Calu3 (cell line): ENCODE data around the gene PFKFB4. TPM values are rescaled to one million over a fixed set of nuclear protein-coding genes. Genes with fewer than 3 reads are reported as not detected.

Experiments
- BruUV-seq: library from RNA; stranded (reverse); fragments of 400-500 nt; replicated peaks from 2 replicates; lab custom pipeline; 2021; lab: Mats Ljungman, UMichigan
- CTCF ChIA-PET: fragments of 300-600 bp; sonication (Branson Sonifier 250); formaldehyde crosslinking; loops from one replicate; lab custom pipeline; 2022; ENCODE audit warnings: antibody characterized with exemption; lab: Charles Lee
- DNase-seq: peaks from one replicate; pipeline ENCODE4 v3.0.0; 2022
- H3K27ac Mint-ChIP-seq: one replicate; pipeline ENCODE4 v1.8.0; 2022; ENCODE audit warnings: mixed read lengths; ENCODE audit not compliant: unreplicated experiment
- H3K27me3 Mint-ChIP-seq: one replicate; pipeline ENCODE4 v1.8.0; 2022; ENCODE audit warnings: mixed read lengths; ENCODE audit not compliant: unreplicated experiment
- H3K36me3 Mint-ChIP-seq: one replicate; pipeline ENCODE4 v1.8.0; 2022; ENCODE audit warnings: mild to moderate bottlenecking, moderate library complexity, mixed read lengths; ENCODE audit not compliant: insufficient read depth, unreplicated experiment
- H3K4me1 Mint-ChIP-seq: one replicate; pipeline ENCODE4 v1.8.0; 2022; ENCODE audit warnings: mild to moderate bottlenecking, low read depth, mixed read lengths; ENCODE audit not compliant: unreplicated experiment
- H3K4me3 Mint-ChIP-seq: one replicate; pipeline ENCODE4 v1.8.0; 2022; ENCODE audit warnings: mild to moderate bottlenecking, low read depth, moderate library complexity, mixed read lengths; ENCODE audit not compliant: unreplicated experiment
- H3K9me3 Mint-ChIP-seq: one replicate; pipeline ENCODE4 v1.8.0; 2022; ENCODE audit warnings: low read depth, mixed read lengths; ENCODE audit not compliant: unreplicated experiment
- intact Hi-C: fragments of 100-400 bp; cut with micrococcal nuclease; formaldehyde crosslinking; loops from one replicate; pipeline ENCODE4 v1.10.0; 2022; ENCODE audit not compliant: unreplicated experiment
- total RNA-seq: library from RNA; stranded (reverse); gene quantifications from 2 replicates; pipeline ENCODE4 v1.2.3, GENCODE V29; 2022
- TF ChIP-seq, protein P1 (sequence below): fragments of 200-600 bp; IDR thresholded peaks from one replicate; pipeline ENCODE4 v1.8.0; 2022; ENCODE audit warnings: antibody characterized with exemption; ENCODE audit not compliant: unreplicated experiment

Gene PFKFB4
- total RNA-seq, 1 experiment from 2014 or later: 5.1 TPM

DNA sequence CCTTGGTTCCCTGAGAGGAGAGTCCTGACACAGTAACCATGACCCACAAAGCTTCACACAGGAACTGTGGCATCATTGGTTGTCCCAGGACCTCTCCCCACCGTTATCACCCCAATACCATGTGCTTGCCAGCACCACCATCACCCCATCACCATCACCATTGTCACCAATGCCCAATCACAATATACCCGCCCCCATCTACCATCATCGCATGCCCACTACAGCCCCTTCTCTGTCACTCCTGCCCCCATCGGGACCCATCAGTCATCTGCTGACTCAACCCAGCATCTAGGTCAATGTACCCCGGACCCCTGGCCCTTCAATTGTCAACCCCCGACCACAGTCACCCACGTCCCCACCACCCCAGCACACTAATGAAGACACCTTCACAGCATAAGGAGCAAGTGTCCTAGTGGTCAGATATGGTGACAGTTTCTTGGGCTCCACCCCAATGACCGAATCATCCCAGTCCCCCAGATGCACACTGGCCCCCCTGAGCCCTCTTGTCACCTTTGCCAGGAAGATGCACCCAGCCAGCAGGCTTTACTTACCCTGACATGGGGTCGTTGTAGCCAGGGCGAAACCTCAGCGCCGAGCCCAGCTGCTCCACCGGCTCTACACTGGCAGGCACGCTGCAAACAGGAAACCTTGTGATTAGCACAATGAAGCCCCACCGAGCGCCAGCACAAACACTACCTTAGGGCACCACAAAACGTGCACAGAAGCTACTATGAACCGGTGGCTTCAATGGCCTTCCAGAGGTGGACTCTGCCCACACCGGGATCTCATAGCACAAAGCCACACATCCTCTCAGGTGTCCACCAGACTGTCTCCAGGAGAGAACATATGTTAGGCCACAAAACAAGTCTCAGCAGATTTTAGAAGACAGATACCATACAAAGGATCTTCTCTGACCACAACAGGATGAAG lies 77.7 kb downstream of the PFKFB4 start:
- H3K9me3 Mint-ChIP-seq: no peaks in the 10 kb centered on the region
- no peaks in the 10 kb centered on the region for H3K36me3 Mint-ChIP-seq
- intact Hi-C loops: no loop called here
- no peak overlapping the region for H3K4me3 Mint-ChIP-seq
- no peak for DNase-seq
- no peak overlapping the region for H3K27ac Mint-ChIP-seq
- CTCF ChIA-PET: interaction anchor here (0.6 kb wide), 1 partner anchor 21 kb away, joined by 5 read pairs; no protein-coding TSS in a partner anchor
- H3K4me1 Mint-ChIP-seq: no peaks in the 10 kb centered on the region
- no TSS peak for BruUV-seq
- TF ChIP-seq, protein P1, sequence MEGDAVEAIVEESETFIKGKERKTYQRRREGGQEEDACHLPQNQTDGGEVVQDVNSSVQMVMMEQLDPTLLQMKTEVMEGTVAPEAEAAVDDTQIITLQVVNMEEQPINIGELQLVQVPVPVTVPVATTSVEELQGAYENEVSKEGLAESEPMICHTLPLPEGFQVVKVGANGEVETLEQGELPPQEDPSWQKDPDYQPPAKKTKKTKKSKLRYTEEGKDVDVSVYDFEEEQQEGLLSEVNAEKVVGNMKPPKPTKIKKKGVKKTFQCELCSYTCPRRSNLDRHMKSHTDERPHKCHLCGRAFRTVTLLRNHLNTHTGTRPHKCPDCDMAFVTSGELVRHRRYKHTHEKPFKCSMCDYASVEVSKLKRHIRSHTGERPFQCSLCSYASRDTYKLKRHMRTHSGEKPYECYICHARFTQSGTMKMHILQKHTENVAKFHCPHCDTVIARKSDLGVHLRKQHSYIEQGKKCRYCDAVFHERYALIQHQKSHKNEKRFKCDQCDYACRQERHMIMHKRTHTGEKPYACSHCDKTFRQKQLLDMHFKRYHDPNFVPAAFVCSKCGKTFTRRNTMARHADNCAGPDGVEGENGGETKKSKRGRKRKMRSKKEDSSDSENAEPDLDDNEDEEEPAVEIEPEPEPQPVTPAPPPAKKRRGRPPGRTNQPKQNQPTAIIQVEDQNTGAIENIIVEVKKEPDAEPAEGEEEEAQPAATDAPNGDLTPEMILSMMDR: no peak
- no peaks in the 10 kb centered on the region for H3K27me3 Mint-ChIP-seq

DNA sequence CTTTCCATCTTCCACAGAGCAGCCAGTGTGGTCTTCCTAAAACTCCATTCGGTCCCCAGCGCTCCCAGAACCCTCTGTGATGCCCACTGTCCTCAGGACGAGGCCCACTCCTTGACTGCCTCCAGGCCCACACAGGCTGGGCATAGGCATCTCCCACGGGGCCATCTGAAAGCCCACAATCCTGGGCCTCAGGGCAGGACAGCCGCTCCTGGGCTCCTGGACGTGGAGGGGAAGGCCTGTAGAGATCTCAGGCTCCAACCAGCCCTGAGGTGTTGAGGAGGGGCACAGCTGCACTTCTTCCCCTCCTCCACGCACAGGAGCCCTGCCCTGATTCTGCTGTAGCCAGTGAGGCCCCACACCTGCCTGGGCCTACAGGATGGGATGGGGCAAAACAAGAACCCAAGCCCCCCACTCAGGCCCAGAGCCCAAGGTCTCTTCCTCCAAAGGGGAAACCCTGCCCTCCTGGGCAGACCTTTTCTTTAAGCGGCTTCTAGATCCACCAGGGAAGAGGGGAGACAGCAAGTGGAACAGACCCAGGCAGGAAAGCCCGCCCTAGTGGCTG lies 78.6 kb downstream of the PFKFB4 start:
- no peak for DNase-seq
- Mint-ChIP-seq H3K4me3 (no peak overlapping the region), H3K9me3 (no peaks in the 10 kb centered on the region), H3K27ac (no peak overlapping the region), H3K27me3 (no peaks in the 10 kb centered on the region), H3K36me3 (peaks cover 8% of the 10 kb centered on the region), H3K4me1 (peaks cover 8% of the 10 kb centered on the region)
- intact Hi-C loops: no loop called here
- CTCF ChIA-PET: no interaction called here
- no TSS peak for BruUV-seq
- TF ChIP-seq, protein P1: no peak

DNA sequence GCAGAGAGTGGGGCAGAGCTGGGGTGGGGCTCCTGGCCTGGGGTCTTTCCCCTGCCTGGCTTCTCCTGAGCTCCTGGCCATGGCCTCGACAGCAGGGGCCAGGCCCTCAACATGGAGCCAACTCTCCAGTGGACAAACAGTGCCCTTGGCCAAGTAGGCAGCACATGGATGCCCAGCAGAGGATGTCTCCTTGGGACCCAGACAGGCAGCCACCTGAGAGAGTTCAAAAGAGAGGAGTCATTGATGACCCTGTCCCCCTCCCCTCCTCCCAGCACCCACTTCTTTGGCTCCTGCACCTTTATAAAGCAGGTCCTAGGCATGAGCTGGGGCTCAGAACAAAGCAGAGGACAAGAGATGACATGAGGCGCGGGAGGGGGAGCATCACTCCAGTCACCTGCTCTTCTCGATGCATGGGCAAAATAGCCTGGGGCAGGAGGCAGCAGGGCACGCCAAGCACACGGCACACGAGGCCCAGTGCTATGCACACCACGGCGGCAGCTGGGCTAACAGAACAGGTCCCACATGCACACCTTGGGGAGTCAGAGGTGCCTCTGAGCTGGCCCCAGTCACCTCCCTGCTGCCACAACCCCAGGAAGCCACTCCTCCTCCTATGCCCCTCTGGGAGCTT lies 80.1 kb downstream of the PFKFB4 start:
- CTCF ChIA-PET: no interaction called here
- TF ChIP-seq, protein P1: no peak
- H3K4me1 Mint-ChIP-seq: peaks cover 8% of the 10 kb centered on the region
- H3K36me3 Mint-ChIP-seq: peaks cover 16% of the 10 kb centered on the region
- H3K27me3 Mint-ChIP-seq: no peaks in the 10 kb centered on the region
- no peak overlapping the region for H3K4me3 Mint-ChIP-seq
- H3K27ac Mint-ChIP-seq: no peak overlapping the region
- no peaks in the 10 kb centered on the region for H3K9me3 Mint-ChIP-seq
- no peak for DNase-seq
- BruUV-seq: no TSS peak
- intact Hi-C loops: no loop called here

DNA sequence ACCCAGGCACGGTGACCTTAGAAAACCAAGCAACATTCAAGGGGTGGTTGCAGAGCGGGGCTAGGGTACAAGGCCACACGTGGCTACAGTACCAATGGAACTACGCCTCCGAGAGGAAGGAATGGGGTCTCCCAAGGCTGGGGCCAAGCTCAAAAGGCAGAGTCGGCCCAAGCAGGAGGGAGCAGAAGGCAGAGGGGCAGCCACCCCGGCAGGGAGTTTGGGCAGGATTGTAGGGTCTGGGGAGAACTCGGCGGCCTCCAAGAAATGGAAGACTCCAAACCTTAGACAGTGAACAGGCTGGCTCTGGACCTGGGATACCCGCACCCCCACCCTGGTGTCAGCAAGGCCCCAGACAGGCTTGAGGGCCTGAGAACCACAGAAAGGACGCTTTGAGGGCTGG lies 81.4 kb downstream of the PFKFB4 start:
- intact Hi-C loops: no loop called here
- Mint-ChIP-seq H3K9me3 (no peaks in the 10 kb centered on the region), H3K36me3 (peaks cover 16% of the 10 kb centered on the region), H3K4me3 (no peak overlapping the region), H3K27me3 (no peaks in the 10 kb centered on the region), H3K27ac (no peak overlapping the region), H3K4me1 (peaks cover 8% of the 10 kb centered on the region)
- CTCF ChIA-PET: no interaction called here
- TF ChIP-seq, protein P1: no peak
- no peak for DNase-seq
- BruUV-seq: no TSS peak
